Activated T-cell treated with anti-CD3 and anti-CD28 coated beads, Interleukin-2, amount 50 U/mL, for 4 hours (primary cell): ENCODE measurements around the gene GTPBP1. TPM values are rescaled to one million over a fixed set of nuclear protein-coding genes. Genes with fewer than 3 reads are reported as not detected.

Experiments used
- ATAC-seq, 2 donors: fragments of 200-7000 bp; cut with Tn5 transposase; one replicate each; pipeline ENCODE4 v1.10.0; 2021
- DNase-seq: peaks from one replicate; pipeline ENCODE4 v3.0.0-alpha.2; 2020
- H3K27me3 Mint-ChIP-seq: one replicate; pipeline ENCODE4 v1.8.0; 2021; ENCODE audit warnings: low read depth, mixed read lengths
- H3K36me3 Mint-ChIP-seq: one replicate; pipeline ENCODE4 v1.8.0; 2022; ENCODE audit warnings: mixed read lengths; ENCODE audit not compliant: insufficient read depth
- H3K4me1 Mint-ChIP-seq: one replicate; pipeline ENCODE4 v1.8.0; 2021; ENCODE audit warnings: low read depth, mixed read lengths
- H3K4me3 Mint-ChIP-seq: one replicate; pipeline ENCODE4 v1.8.0; 2021; ENCODE audit warnings: mild to moderate bottlenecking, moderate library complexity, mixed read lengths
- H3K9me3 Mint-ChIP-seq: one replicate; pipeline ENCODE4 v1.8.0; 2021; ENCODE audit warnings: mixed read lengths
- total RNA-seq, 3 donors: library from RNA; stranded (reverse); gene quantifications; one replicate each; pipeline ENCODE4 v1.2.1, GENCODE V29; 2021

GTPBP1 gene
- total RNA-seq, 3 donors from 2014 or later: 69.9 to 80.4 (median 76.5) TPM

- Mint-ChIP-seq H3K4me3 (no peak overlapping the region), H3K27me3 (no peaks in the 10 kb centered on the region)
Measured at GRCh38 chr22:38725900-38726655, 20.3 kb downstream of the GTPBP1 start.

GRCh38 chr22:38727123-38727522, 21.4 kb downstream of the GTPBP1 start:
- DNase-seq: no peak
- no peak for ATAC-seq
- Mint-ChIP-seq H3K4me1 (peaks cover 1% of the 10 kb centered on the region), H3K4me3 (no peak overlapping the region), H3K9me3 (no peaks in the 10 kb centered on the region), H3K27me3 (no peaks in the 10 kb centered on the region), H3K36me3 (peaks cover 56% of the 10 kb centered on the region)

More at GRCh38 chr22:38725900-38726655, 20.3 kb downstream of the GTPBP1 start:
- peaks cover 1% of the 10 kb centered on the region for H3K4me1 Mint-ChIP-seq
- no peaks in the 10 kb centered on the region for H3K9me3 Mint-ChIP-seq
- H3K36me3 Mint-ChIP-seq: peaks cover 61% of the 10 kb centered on the region
- no peak for ATAC-seq
- DNase-seq: no peak

- peaks cover 54% of the 10 kb centered on the region for H3K36me3 Mint-ChIP-seq
- no peaks in the 10 kb centered on the region for H3K27me3 Mint-ChIP-seq
- no peak overlapping the region for H3K4me3 Mint-ChIP-seq
- ATAC-seq: no peak
- no peaks in the 10 kb centered on the region for H3K9me3 Mint-ChIP-seq
- DNase-seq: no peak
- H3K4me1 Mint-ChIP-seq: peaks cover 1% of the 10 kb centered on the region
Measured at GRCh38 chr22:38727530-38728451, 22.0 kb downstream of the GTPBP1 start.

- no peaks in the 10 kb centered on the region for H3K9me3 Mint-ChIP-seq
- no peaks in the 10 kb centered on the region for H3K27me3 Mint-ChIP-seq
- H3K4me3 Mint-ChIP-seq: no peak overlapping the region
- peaks cover 10% of the 10 kb centered on the region for H3K4me1 Mint-ChIP-seq
- no peak for DNase-seq
- no peak for ATAC-seq
- H3K36me3 Mint-ChIP-seq: peaks cover 45% of the 10 kb centered on the region
Measured at GRCh38 chr22:38728871-38729796, 23.4 kb downstream of the GTPBP1 start.

GRCh38 chr22:38729946-38730345, 24.2 kb downstream of the GTPBP1 start:
- no peak overlapping the region for H3K4me3 Mint-ChIP-seq

GRCh38 chr22:38730411-38730871, 24.7 kb downstream of the GTPBP1 start:
- DNase-seq: no peak
- H3K9me3 Mint-ChIP-seq: no peaks in the 10 kb centered on the region
- H3K27me3 Mint-ChIP-seq: no peaks in the 10 kb centered on the region
- ATAC-seq: no peak
- H3K4me3 Mint-ChIP-seq: no peak overlapping the region
- H3K36me3 Mint-ChIP-seq: peaks cover 43% of the 10 kb centered on the region
- H3K4me1 Mint-ChIP-seq: peaks cover 14% of the 10 kb centered on the region

More at GRCh38 chr22:38729946-38730345, 24.2 kb downstream of the GTPBP1 start:
- H3K9me3 Mint-ChIP-seq: no peaks in the 10 kb centered on the region
- no peaks in the 10 kb centered on the region for H3K27me3 Mint-ChIP-seq
- H3K36me3 Mint-ChIP-seq: peaks cover 44% of the 10 kb centered on the region
- ATAC-seq (no peak), DNase-seq (no peak)
- H3K4me1 Mint-ChIP-seq: peaks cover 15% of the 10 kb centered on the region

- Mint-ChIP-seq H3K4me3 (no peak overlapping the region), H3K36me3 (peaks cover 37% of the 10 kb centered on the region), H3K4me1 (peaks cover 14% of the 10 kb centered on the region), H3K9me3 (no peaks in the 10 kb centered on the region), H3K27me3 (no peaks in the 10 kb centered on the region)
- no peak for ATAC-seq
- no peak for DNase-seq
Measured at GRCh38 chr22:38731703-38732161, 26.0 kb downstream of the GTPBP1 start.

GRCh38 chr22:38732251-38732815, 26.6 kb downstream of the GTPBP1 start:
- Mint-ChIP-seq H3K4me1 (peaks cover 18% of the 10 kb centered on the region), H3K27me3 (no peaks in the 10 kb centered on the region), H3K36me3 (peaks cover 33% of the 10 kb centered on the region), H3K9me3 (no peaks in the 10 kb centered on the region), H3K4me3 (no peak overlapping the region)
- no peak for ATAC-seq
- DNase-seq: no peak

GRCh38 chr22:38733329-38733723, 27.6 kb downstream of the GTPBP1 start:
- H3K4me1 Mint-ChIP-seq: peaks cover 27% of the 10 kb centered on the region
- H3K36me3 Mint-ChIP-seq: peaks cover 36% of the 10 kb centered on the region
- H3K27me3 Mint-ChIP-seq: no peaks in the 10 kb centered on the region
- H3K4me3 Mint-ChIP-seq: no peak overlapping the region
- ATAC-seq (peak; percentile 58 to 66), DNase-seq (peak; percentile 40)
- no peaks in the 10 kb centered on the region for H3K9me3 Mint-ChIP-seq

- H3K4me3 Mint-ChIP-seq: no peak overlapping the region
- no peak for DNase-seq
Measured at GRCh38 chr22:38733724-38734381, 28.1 kb downstream of the GTPBP1 start.

GRCh38 chr22:38734421-38735100, 28.8 kb downstream of the GTPBP1 start:
- DNase-seq (no peak), ATAC-seq (no peak)
- no peaks in the 10 kb centered on the region for H3K9me3 Mint-ChIP-seq
- H3K27me3 Mint-ChIP-seq: no peaks in the 10 kb centered on the region
- H3K36me3 Mint-ChIP-seq: peaks cover 28% of the 10 kb centered on the region
- no peak overlapping the region for H3K4me3 Mint-ChIP-seq
- H3K4me1 Mint-ChIP-seq: peaks cover 27% of the 10 kb centered on the region

More at GRCh38 chr22:38733724-38734381, 28.1 kb downstream of the GTPBP1 start:
- H3K27me3 Mint-ChIP-seq: no peaks in the 10 kb centered on the region
- peaks cover 33% of the 10 kb centered on the region for H3K36me3 Mint-ChIP-seq
- ATAC-seq: peak in 1 of 2 donors; percentile 5
- H3K9me3 Mint-ChIP-seq: no peaks in the 10 kb centered on the region
- peaks cover 27% of the 10 kb centered on the region for H3K4me1 Mint-ChIP-seq

- no peaks in the 10 kb centered on the region for H3K27me3 Mint-ChIP-seq
- ATAC-seq (no peak), DNase-seq (no peak)
- H3K36me3 Mint-ChIP-seq: peaks cover 33% of the 10 kb centered on the region
- H3K4me3 Mint-ChIP-seq: no peak overlapping the region
- peaks cover 29% of the 10 kb centered on the region for H3K4me1 Mint-ChIP-seq
- H3K9me3 Mint-ChIP-seq: no peaks in the 10 kb centered on the region
Measured at GRCh38 chr22:38735126-38735464, 29.4 kb downstream of the GTPBP1 start.
